GM12875 (cell line): ENCODE results near the gene LRRC27.

ENCODE experiments used
- H3K4me3 ChIP-seq: one replicate; pipeline ENCODE4 v1.5.1; 2011; ENCODE audit warnings: low read depth, low read length, control low read depth
- CTCF ChIP-seq: IDR thresholded peaks from 2 replicates; pipeline ENCODE4 v1.5.1; 2011; ENCODE audit warnings: low read depth, mild to moderate bottlenecking, control low read depth, inconsistent platforms, low read length, moderate library complexity, borderline replicate concordance; ENCODE audit not compliant: insufficient read depth

The LRRC27 gene

DNA sequence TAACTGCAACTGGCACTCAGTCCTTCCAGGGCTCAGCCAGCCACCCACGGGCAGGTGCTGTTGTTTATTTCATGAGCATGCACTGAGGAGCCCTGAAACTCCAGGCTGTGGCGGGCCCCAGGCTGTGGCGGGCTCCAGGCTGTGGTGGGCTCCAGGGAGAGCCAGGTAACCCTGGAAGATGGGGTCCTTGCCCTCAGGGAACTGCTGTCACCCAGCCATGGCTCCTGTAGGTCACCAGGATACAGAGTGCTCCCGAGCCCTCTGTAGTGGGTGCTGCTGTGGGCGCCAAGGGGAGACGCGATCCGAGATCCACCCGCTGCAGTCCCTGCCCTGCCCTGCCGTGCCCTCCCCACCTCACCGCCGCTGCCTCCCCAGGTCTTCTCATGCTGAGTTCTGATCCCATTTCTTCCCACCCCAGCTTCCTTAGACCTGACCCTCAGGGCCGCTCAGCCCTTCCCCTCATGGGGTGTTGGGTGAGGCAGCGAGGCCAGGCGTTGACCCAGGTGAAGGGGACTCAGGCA, 29.6 kb downstream of the LRRC27 start:
- no peak overlapping the region for H3K4me3 ChIP-seq
- no peak for TF ChIP-seq CTCF

GRCh38 chr10:132362151-132362611, 30.2 kb downstream of the LRRC27 start:
- no peak for TF ChIP-seq CTCF
- no peak overlapping the region for H3K4me3 ChIP-seq

GRCh38 chr10:132363376-132363775, 31.4 kb downstream of the LRRC27 start:
- H3K4me3 ChIP-seq, result no peak overlapping the region
- TF ChIP-seq CTCF, result no peak

DNA sequence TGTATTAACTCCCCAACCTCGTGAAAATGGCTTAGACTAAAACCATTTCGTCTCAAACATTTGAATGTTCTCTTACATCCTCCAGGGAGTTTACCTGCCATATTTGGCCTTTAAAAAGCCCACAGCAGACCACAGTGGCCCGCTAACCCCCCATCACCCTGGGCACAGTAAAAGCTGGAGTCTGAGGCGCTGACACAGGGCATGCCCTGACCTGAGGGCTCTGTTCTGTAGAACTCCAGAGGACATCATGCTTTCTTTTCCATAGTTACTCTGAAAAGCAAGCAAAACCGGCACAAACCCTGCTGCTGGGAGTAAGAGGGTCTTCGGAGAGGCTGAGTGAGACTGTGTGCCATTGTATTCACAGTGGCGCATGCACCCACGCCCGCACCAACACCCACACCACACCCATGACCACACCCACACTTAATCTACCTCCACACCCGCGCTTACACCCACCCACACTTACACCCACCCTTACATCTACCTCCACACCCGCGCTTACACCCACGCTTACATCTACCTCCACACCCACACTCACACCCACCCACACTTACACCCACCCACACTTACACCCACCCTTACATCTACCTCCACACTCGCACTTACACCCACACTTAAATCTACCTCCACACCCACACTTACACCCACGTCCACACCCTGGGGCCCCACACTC, 32.1 kb downstream of the LRRC27 start:
- TF ChIP-seq CTCF, result no peak
- H3K4me3 ChIP-seq, result no peak overlapping the region

- no peak for TF ChIP-seq CTCF
- no peak overlapping the region for H3K4me3 ChIP-seq
Measured at GRCh38 chr10:132364594-132364970, 32.6 kb downstream of the LRRC27 start.

GRCh38 chr10:132365102-132365501, 33.1 kb downstream of the LRRC27 start:
- H3K4me3 ChIP-seq, result no peak overlapping the region
- no peak for TF ChIP-seq CTCF

DNA sequence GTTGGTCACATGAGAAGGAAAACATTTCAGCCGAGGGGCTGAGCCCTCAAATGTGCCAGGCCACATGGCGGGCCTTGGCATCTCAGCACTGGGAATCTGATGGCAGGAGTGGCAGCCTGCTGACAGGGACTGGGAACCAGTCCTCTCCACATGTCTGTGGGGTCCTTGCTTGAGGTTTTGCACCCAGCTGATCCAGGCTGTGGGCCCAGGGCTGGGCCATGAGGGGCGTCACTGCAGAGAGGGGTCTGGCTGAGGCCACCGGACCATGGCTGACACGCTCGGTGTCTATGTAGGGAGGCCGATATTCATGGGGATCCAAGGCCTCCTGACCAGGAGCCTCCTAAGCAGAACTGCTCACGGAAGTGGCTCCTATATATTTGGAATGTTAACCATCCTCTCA, 34.0 kb downstream of the LRRC27 start:
- H3K4me3 ChIP-seq, result no peak overlapping the region
- TF ChIP-seq CTCF, result no peak
